ENCODE data around the gene LRRN3. TPM values are rescaled to one million over a fixed set of nuclear protein-coding genes. Genes with fewer than 3 reads are reported as not detected.

The LRRN3 gene
- total and polyA plus RNA-seq, 2 experiments from 2014 or later = 0.40 TPM; not detected in 1

DNA sequence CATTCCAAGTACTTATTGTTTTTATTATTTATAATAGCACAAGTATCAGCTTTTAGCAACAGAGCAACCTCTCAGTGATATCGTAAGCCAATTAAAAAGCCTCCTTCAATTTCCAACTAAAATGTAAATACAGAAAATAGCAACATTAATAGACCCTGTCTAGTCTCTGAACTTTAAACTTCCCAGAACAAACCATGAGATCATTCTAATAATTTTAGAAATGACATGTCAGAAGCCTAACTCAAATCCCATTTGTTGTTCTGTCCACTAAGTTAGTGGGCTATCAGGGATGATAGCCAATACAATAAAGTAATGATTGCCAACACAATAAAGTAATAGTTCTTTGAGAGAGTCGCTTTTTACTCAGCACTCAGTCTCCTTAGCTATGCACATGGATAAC, 22.3 kb upstream of the LRRN3 start (continued):
- no peak for TF ChIP-seq CTCF (conservative IDR thresholded peaks at IDR 0.05; ENCODE audit: low read depth in 2 of 2)
- no peak for TF ChIP-seq POLR2AphosphoS5 (IDR thresholded peaks at IDR 0.05; ENCODE audit: low read depth)

GRCh38 chr7:111071556-111071955, 19.4 kb upstream of the LRRN3 start:
- Histone ChIP-seq H3K36me3 (ENCODE audit: insufficient read depth) (no peaks in the 10 kb centered on the region), H3K4me2 (no peak overlapping the region), H4K20me1 (replicated peaks; ENCODE audit: insufficient read depth) (no peaks in the 10 kb centered on the region), H3K27me3 (ENCODE audit: insufficient read depth) (no peaks in the 10 kb centered on the region), H3K4me3 (no peak overlapping the region), H3K27ac (ENCODE audit: low read depth) (no peak overlapping the region), H3K79me2 (replicated peaks; ENCODE audit: insufficient read depth) (no peaks in the 10 kb centered on the region), H3K4me1 (ENCODE audit: insufficient read depth) (peaks cover 17% of the 10 kb centered on the region), H3K9me2 (ENCODE audit: insufficient read depth) (0 out of 2 replicates have a peak, but pooled peaks cover 4% of the 10 kb centered on the region), H3F3A (replicated peaks; ENCODE audit: low read depth) (no peaks in the 10 kb centered on the region), H2AFZ (no peak overlapping the region)
- H3K27ac Mint-ChIP-seq = no peak overlapping the region
- ATAC-seq = no peak
- H3K4me1 Mint-ChIP-seq = peaks cover 21% of the 10 kb centered on the region
- no peaks in the 10 kb centered on the region for H3K9me3 Mint-ChIP-seq
- H3K4me3 Mint-ChIP-seq = no peak overlapping the region
- H3K36me3 Mint-ChIP-seq (ENCODE audit: low read depth) = peaks cover 2% of the 10 kb centered on the region; the same call in 1 of the 3 replicates
- TF ChIP-seq, protein P1, sequence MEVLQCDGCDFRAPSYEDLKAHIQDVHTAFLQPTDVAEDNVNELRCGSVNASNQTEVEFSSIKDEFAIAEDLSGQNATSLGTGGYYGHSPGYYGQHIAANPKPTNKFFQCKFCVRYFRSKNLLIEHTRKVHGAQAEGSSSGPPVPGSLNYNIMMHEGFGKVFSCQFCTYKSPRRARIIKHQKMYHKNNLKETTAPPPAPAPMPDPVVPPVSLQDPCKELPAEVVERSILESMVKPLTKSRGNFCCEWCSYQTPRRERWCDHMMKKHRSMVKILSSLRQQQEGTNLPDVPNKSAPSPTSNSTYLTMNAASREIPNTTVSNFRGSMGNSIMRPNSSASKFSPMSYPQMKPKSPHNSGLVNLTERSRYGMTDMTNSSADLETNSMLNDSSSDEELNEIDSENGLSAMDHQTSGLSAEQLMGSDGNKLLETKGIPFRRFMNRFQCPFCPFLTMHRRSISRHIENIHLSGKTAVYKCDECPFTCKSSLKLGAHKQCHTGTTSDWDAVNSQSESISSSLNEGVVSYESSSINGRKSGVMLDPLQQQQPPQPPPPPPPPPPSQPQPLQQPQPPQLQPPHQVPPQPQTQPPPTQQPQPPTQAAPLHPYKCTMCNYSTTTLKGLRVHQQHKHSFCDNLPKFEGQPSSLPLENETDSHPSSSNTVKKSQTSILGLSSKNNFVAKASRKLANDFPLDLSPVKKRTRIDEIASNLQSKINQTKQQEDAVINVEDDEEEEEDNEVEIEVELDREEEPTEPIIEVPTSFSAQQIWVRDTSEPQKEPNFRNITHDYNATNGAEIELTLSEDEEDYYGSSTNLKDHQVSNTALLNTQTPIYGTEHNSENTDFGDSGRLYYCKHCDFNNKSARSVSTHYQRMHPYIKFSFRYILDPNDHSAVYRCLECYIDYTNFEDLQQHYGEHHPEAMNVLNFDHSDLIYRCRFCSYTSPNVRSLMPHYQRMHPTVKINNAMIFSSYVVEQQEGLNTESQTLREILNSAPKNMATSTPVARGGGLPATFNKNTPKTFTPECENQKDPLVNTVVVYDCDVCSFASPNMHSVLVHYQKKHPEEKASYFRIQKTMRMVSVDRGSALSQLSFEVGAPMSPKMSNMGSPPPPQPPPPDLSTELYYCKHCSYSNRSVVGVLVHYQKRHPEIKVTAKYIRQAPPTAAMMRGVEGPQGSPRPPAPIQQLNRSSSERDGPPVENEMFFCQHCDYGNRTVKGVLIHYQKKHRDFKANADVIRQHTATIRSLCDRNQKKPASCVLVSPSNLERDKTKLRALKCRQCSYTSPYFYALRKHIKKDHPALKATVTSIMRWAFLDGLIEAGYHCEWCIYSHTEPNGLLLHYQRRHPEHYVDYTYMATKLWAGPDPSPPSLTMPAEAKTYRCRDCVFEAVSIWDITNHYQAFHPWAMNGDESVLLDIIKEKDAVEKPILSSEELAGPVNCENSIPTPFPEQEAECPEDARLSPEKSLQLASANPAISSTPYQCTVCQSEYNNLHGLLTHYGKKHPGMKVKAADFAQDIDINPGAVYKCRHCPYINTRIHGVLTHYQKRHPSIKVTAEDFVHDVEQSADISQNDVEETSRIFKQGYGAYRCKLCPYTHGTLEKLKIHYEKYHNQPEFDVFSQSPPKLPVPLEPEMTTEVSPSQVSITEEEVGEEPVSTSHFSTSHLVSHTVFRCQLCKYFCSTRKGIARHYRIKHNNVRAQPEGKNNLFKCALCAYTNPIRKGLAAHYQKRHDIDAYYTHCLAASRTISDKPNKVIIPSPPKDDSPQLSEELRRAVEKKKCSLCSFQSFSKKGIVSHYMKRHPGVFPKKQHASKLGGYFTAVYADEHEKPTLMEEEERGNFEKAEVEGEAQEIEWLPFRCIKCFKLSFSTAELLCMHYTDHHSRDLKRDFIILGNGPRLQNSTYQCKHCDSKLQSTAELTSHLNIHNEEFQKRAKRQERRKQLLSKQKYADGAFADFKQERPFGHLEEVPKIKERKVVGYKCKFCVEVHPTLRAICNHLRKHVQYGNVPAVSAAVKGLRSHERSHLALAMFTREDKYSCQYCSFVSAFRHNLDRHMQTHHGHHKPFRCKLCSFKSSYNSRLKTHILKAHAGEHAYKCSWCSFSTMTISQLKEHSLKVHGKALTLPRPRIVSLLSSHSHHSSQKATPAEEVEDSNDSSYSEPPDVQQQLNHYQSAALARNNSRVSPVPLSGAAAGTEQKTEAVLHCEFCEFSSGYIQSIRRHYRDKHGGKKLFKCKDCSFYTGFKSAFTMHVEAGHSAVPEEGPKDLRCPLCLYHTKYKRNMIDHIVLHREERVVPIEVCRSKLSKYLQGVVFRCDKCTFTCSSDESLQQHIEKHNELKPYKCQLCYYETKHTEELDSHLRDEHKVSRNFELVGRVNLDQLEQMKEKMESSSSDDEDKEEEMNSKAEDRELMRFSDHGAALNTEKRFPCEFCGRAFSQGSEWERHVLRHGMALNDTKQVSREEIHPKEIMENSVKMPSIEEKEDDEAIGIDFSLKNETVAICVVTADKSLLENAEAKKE (CRISPR knock-in tag; IDR thresholded peaks at IDR 0.05) = no peak
- TF ChIP-seq, protein P2, sequence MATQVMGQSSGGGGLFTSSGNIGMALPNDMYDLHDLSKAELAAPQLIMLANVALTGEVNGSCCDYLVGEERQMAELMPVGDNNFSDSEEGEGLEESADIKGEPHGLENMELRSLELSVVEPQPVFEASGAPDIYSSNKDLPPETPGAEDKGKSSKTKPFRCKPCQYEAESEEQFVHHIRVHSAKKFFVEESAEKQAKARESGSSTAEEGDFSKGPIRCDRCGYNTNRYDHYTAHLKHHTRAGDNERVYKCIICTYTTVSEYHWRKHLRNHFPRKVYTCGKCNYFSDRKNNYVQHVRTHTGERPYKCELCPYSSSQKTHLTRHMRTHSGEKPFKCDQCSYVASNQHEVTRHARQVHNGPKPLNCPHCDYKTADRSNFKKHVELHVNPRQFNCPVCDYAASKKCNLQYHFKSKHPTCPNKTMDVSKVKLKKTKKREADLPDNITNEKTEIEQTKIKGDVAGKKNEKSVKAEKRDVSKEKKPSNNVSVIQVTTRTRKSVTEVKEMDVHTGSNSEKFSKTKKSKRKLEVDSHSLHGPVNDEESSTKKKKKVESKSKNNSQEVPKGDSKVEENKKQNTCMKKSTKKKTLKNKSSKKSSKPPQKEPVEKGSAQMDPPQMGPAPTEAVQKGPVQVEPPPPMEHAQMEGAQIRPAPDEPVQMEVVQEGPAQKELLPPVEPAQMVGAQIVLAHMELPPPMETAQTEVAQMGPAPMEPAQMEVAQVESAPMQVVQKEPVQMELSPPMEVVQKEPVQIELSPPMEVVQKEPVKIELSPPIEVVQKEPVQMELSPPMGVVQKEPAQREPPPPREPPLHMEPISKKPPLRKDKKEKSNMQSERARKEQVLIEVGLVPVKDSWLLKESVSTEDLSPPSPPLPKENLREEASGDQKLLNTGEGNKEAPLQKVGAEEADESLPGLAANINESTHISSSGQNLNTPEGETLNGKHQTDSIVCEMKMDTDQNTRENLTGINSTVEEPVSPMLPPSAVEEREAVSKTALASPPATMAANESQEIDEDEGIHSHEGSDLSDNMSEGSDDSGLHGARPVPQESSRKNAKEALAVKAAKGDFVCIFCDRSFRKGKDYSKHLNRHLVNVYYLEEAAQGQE (IDR thresholded peaks at IDR 0.05; ENCODE audit: unreplicated experiment) = no peak
- TF ChIP-seq CTCF (conservative IDR thresholded peaks at IDR 0.05; ENCODE audit: low read depth in 2 of 2) (no peak), ETS1 (IDR thresholded peaks at IDR 0.05) (no peak), CREB1 (CRISPR knock-in tag; IDR thresholded peaks at IDR 0.05; ENCODE audit: low read depth) (no peak), EZH2 (IDR thresholded peaks at IDR 0.05; ENCODE audit: low read depth, unreplicated experiment) (no peak)
- DNase-seq (ENCODE audit: low spot score) = no peak
- no peaks in the 10 kb centered on the region for H3K27me3 Mint-ChIP-seq (ENCODE audit: insufficient read depth, low read depth, poor library complexity)

All from GM23338 (cell line).